Ishikawa (cell line): ENCODE measurements around the gene MAP3K7.

Experiments used
- CEBPB ChIP-seq: IDR thresholded peaks from 2 replicates; pipeline ENCODE4 v1.6.1; 2012
- RAD21 ChIP-seq: IDR thresholded peaks from 2 replicates; pipeline ENCODE4 v1.6.1; 2012; ENCODE audit warnings: low read depth

- no peak for TF ChIP-seq RAD21
- no peak for TF ChIP-seq CEBPB
Observed at GRCh38 chr6:90514496-90514895, 72.4 kb downstream of the MAP3K7 start.
